ENCODE results near the gene KIF18B. TPM values are rescaled to one million over a fixed set of nuclear protein-coding genes. Genes with fewer than 3 reads are reported as not detected.
A peak's percentile ranks its signal among the peaks of the same experiment; 100 is the strongest.

KIF18B gene
- total and polyA plus RNA-seq, 2 donors (not counting 1 experiment from before 2014, with no cell fraction given), result 0.99 to 2.5 TPM

DNA sequence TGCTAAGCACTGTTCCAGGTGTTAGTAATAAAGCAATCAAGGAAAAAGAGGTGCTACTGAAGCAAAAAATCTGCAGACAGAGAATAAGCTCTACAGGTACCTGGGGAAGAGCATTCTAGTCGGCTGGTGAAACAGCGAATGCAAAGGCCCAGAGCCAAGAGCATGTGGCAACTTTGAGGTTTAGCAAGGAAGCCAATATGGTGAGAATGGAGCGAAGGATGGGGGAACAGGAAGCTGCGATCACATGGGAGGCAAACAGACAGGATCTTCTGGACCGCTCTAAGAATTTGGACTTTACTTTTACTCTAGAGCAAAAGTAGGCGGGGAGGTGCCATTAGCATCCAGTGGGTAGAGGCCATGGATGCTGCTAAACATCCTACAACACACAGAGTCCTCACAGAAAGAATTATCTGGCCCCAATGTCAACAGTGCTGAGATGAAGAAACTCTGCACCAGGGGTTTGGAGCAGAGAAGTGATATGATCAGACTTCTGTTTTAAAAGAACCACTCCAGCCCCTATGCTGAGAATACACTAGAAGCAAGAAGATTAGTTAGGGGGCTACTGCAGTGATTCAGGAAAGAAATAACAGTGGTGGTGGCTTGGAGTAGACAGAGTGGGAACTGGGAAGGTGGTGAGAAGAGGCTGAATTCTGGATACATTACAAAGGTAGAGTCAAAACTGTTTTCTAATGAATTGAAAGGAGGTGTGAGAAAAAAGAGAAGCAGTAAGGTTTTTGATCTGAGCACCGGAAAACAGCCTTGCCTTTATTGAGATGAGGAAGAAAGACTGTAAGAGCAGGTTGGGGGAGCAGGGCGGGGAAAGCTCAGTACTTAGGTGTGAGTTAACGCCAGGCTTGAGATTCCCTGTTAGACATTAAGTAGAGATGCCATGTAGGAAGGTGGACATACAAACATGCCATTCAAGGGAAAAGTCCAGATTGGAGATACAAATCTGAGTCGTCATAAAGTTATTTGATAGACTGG is 59.3 kb downstream of the KIF18B start:
- DNase-seq (ENCODE audit: low read depth in 2 of 2), result no peak
- no peak overlapping the region for H3K27ac ChIP-seq (ENCODE audit: insufficient read depth, low read length)
- peaks cover 4% of the 10 kb centered on the region for H3K4me1 ChIP-seq (ENCODE audit: control insufficient read depth, extremely low read depth, insufficient read depth, low read length)
- H3K4me3 ChIP-seq (replicated peaks in 1 of 4; ENCODE audit: control extremely low read depth in 1 of 4, insufficient read depth in 1 of 4, low read depth in 3 of 4, low read length in 4 of 4), result no peak overlapping the region
- no peak overlapping the region for H2AFZ ChIP-seq (ENCODE audit: low read length)
- no peaks in the 10 kb centered on the region for H3K9me3 ChIP-seq (ENCODE audit: control insufficient read depth, insufficient read depth, low read depth, low read length)
- H3K79me2 ChIP-seq (ENCODE audit: control insufficient read depth, insufficient read depth, low read length), result peaks cover 25% of the 10 kb centered on the region
- peaks cover 15% of the 10 kb centered on the region for H3K36me3 ChIP-seq (ENCODE audit: control insufficient read depth, insufficient read depth, low read length)
- no peak overlapping the region for H3K4me2 ChIP-seq (ENCODE audit: extremely low read depth, insufficient read depth, low read length)
- TF ChIP-seq, protein P1, sequence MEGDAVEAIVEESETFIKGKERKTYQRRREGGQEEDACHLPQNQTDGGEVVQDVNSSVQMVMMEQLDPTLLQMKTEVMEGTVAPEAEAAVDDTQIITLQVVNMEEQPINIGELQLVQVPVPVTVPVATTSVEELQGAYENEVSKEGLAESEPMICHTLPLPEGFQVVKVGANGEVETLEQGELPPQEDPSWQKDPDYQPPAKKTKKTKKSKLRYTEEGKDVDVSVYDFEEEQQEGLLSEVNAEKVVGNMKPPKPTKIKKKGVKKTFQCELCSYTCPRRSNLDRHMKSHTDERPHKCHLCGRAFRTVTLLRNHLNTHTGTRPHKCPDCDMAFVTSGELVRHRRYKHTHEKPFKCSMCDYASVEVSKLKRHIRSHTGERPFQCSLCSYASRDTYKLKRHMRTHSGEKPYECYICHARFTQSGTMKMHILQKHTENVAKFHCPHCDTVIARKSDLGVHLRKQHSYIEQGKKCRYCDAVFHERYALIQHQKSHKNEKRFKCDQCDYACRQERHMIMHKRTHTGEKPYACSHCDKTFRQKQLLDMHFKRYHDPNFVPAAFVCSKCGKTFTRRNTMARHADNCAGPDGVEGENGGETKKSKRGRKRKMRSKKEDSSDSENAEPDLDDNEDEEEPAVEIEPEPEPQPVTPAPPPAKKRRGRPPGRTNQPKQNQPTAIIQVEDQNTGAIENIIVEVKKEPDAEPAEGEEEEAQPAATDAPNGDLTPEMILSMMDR (conservative IDR thresholded peaks at IDR 0.05 in 1 of 2, IDR thresholded peaks at IDR 0.05 in 1 of 2; ENCODE audit: low read depth in 1 of 2, low read length in 2 of 2), result no peak
- TF ChIP-seq EZH2 (IDR thresholded peaks at IDR 0.05; ENCODE audit: low read length, missing control alignments), result no peak
- H3K27me3 ChIP-seq (ENCODE audit: control insufficient read depth, insufficient read depth, low read length), result no peaks in the 10 kb centered on the region
- H4K20me1 ChIP-seq (ENCODE audit: control insufficient read depth, extremely low read depth, insufficient read depth, low read length), result no peaks in the 10 kb centered on the region
- no peak overlapping the region for H3K9ac ChIP-seq (ENCODE audit: insufficient read depth, low read length)

DNA sequence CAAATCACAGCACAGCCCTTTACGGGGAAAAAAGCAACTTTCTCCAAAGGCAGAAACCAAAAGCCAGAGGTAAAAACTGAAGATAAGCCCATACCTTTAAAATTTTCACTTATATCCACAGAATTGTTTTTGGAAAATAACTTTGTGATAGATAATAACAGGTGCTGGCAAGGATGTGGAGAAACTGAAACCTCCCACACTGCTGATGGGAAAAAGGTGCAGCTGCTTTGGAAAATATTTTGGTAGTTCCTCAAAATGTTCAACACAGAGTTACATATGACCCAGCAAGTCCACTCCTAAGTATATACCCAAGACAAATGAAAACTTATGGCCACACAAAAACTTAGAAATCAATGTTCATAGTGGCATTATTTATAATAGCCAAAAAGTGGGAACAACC is 60.6 kb downstream of the KIF18B start:
- Histone ChIP-seq H4K20me1 (ENCODE audit: control insufficient read depth, extremely low read depth, insufficient read depth, low read length) (no peaks in the 10 kb centered on the region), H3K9me3 (ENCODE audit: control insufficient read depth, insufficient read depth, low read depth, low read length) (no peaks in the 10 kb centered on the region), H3K27me3 (ENCODE audit: control insufficient read depth, insufficient read depth, low read length) (no peaks in the 10 kb centered on the region), H3K27ac (ENCODE audit: insufficient read depth, low read length) (no peak overlapping the region), H3K4me2 (ENCODE audit: extremely low read depth, insufficient read depth, low read length) (no peak overlapping the region), H3K36me3 (ENCODE audit: control insufficient read depth, insufficient read depth, low read length) (peaks cover 15% of the 10 kb centered on the region), H2AFZ (ENCODE audit: low read length) (no peak overlapping the region), H3K79me2 (ENCODE audit: control insufficient read depth, insufficient read depth, low read length) (peaks cover 25% of the 10 kb centered on the region), H3K4me1 (ENCODE audit: control insufficient read depth, extremely low read depth, insufficient read depth, low read length) (peaks cover 4% of the 10 kb centered on the region), H3K9ac (ENCODE audit: insufficient read depth, low read length) (no peak overlapping the region), H3K4me3 (replicated peaks in 1 of 4; ENCODE audit: control extremely low read depth in 1 of 4, insufficient read depth in 1 of 4, low read depth in 3 of 4, low read length in 4 of 4) (no peak overlapping the region)
- TF ChIP-seq, protein P1 (conservative IDR thresholded peaks at IDR 0.05 in 1 of 2, IDR thresholded peaks at IDR 0.05 in 1 of 2; ENCODE audit: low read depth in 1 of 2, low read length in 2 of 2), result no peak
- TF ChIP-seq EZH2 (IDR thresholded peaks at IDR 0.05; ENCODE audit: low read length, missing control alignments), result no peak
- no peak for DNase-seq (ENCODE audit: low read depth in 2 of 2)

DNA sequence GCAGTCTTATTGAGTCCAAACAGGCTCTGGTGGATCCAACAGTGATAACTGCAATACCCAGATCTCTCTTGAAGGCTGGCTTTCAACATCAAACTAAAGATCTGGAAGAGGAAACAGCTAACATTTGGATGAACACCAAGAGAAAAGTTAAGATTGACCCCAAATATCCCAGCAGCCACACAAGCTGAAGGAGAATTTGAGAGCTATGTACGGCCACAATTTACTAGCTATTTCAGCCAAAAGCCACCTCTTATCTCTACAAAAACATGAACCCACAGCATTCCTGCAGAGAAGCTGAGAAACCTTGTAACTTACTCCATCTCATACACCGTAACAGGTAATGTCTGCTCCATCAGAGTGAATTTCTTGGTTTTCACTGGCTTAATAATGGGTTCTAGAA is 62.6 kb downstream of the KIF18B start:
- no peak for TF ChIP-seq EZH2 (IDR thresholded peaks at IDR 0.05; ENCODE audit: low read length, missing control alignments)
- TF ChIP-seq, protein P1 (conservative IDR thresholded peaks at IDR 0.05 in 1 of 2, IDR thresholded peaks at IDR 0.05 in 1 of 2; ENCODE audit: low read depth in 1 of 2, low read length in 2 of 2), result no peak
- H3K4me1 ChIP-seq (ENCODE audit: control insufficient read depth, extremely low read depth, insufficient read depth, low read length), result peaks cover 4% of the 10 kb centered on the region
- H3K4me2 ChIP-seq (ENCODE audit: extremely low read depth, insufficient read depth, low read length), result no peak overlapping the region
- H3K27ac ChIP-seq (ENCODE audit: insufficient read depth, low read length), result no peak overlapping the region
- H3K79me2 ChIP-seq (ENCODE audit: control insufficient read depth, insufficient read depth, low read length), result peaks cover 17% of the 10 kb centered on the region
- no peak overlapping the region for H3K4me3 ChIP-seq (replicated peaks in 1 of 4; ENCODE audit: control extremely low read depth in 1 of 4, insufficient read depth in 1 of 4, low read depth in 3 of 4, low read length in 4 of 4)
- peak in 1 of 2 donors; percentile 54 for DNase-seq (ENCODE audit: low read depth in 2 of 2)
- no peaks in the 10 kb centered on the region for H4K20me1 ChIP-seq (ENCODE audit: control insufficient read depth, extremely low read depth, insufficient read depth, low read length)
- H3K36me3 ChIP-seq (ENCODE audit: control insufficient read depth, insufficient read depth, low read length), result peaks cover 17% of the 10 kb centered on the region
- H3K27me3 ChIP-seq (ENCODE audit: control insufficient read depth, insufficient read depth, low read length), result no peaks in the 10 kb centered on the region
- no peaks in the 10 kb centered on the region for H3K9me3 ChIP-seq (ENCODE audit: control insufficient read depth, insufficient read depth, low read depth, low read length)
- H2AFZ ChIP-seq (ENCODE audit: low read length), result no peak overlapping the region
- no peak overlapping the region for H3K9ac ChIP-seq (ENCODE audit: insufficient read depth, low read length)

All from fibroblast of lung (primary cell).